Measurements from ENCODE around the gene EXD3. TPM values are rescaled to one million over a fixed set of nuclear protein-coding genes. Genes with fewer than 3 reads are reported as not detected.
"Not testable (repeated sequence)": the region's sequence is repeated elsewhere in the genome, so short reads cannot be mapped to it uniquely, and the experiment has no call there.

Gene EXD3
- total and polyA plus RNA-seq, 2 donors, result 7.5 to 12.0 TPM

- no peak overlapping the region for H3K4me3 ChIP-seq (ENCODE audit: low read depth, low read length)
- H3K4me1 ChIP-seq (ENCODE audit: insufficient read depth), result no peaks in the 10 kb centered on the region
- no peak for DNase-seq (ENCODE audit: extremely low spot score)
- no peak overlapping the region for H3K27ac ChIP-seq (ENCODE audit: low read depth)
- WGBS, result 64% methylated on average over 30 of the region's 30 CpGs
- H3K36me3 ChIP-seq (ENCODE audit: insufficient read depth), result no peaks in the 10 kb centered on the region
Observed at GRCh38 chr9:137454597-137455358, 31.8 kb upstream of the EXD3 start.

DNA sequence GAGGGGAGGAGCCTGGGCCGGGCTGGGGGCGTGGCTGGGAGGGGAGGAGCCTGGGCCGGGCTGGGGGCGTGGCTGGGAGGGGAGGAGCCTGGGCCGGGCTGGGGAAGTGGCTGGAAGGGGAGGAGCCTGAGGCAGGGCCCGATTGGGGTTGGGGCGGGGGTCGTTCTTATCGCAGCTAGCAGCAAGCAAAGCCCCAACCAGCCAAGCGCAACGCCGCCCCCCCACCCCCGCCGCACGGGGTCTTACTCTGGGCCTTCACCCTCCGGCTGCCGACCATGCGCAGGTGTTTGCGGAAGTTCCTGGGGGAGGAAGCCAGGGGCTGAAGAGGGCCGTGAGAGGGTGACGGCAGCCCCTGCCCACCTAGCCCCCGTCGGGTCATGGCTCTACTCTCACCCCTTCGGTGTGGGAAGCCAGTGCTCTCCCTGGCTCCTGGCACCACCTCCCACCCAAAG, 31.2 kb upstream of the EXD3 start:
- Histone ChIP-seq H3K4me3 (ENCODE audit: low read depth, low read length) (peak overlapping the region; percentile 24), H3K4me1 (ENCODE audit: insufficient read depth) (no peaks in the 10 kb centered on the region), H3K36me3 (ENCODE audit: insufficient read depth) (no peaks in the 10 kb centered on the region), H3K27ac (ENCODE audit: low read depth) (no peak overlapping the region)
- DNase-seq (ENCODE audit: extremely low spot score), result no peak
- 27% methylated on average over 22 of the region's 24 CpGs for WGBS

GRCh38 chr9:137453643-137454081, 30.7 kb upstream of the EXD3 start:
- DNase-seq (ENCODE audit: extremely low spot score), result peak; percentile 64
- H3K4me3 ChIP-seq (ENCODE audit: low read depth, low read length), result peak overlapping the region; percentile 4
- H3K36me3 ChIP-seq (ENCODE audit: insufficient read depth), result no peaks in the 10 kb centered on the region
- H3K27ac ChIP-seq (ENCODE audit: low read depth), result no peak overlapping the region
- no peaks in the 10 kb centered on the region for H3K4me1 ChIP-seq (ENCODE audit: insufficient read depth)
- WGBS, result 26% methylated on average over 25 of the region's 25 CpGs

DNA sequence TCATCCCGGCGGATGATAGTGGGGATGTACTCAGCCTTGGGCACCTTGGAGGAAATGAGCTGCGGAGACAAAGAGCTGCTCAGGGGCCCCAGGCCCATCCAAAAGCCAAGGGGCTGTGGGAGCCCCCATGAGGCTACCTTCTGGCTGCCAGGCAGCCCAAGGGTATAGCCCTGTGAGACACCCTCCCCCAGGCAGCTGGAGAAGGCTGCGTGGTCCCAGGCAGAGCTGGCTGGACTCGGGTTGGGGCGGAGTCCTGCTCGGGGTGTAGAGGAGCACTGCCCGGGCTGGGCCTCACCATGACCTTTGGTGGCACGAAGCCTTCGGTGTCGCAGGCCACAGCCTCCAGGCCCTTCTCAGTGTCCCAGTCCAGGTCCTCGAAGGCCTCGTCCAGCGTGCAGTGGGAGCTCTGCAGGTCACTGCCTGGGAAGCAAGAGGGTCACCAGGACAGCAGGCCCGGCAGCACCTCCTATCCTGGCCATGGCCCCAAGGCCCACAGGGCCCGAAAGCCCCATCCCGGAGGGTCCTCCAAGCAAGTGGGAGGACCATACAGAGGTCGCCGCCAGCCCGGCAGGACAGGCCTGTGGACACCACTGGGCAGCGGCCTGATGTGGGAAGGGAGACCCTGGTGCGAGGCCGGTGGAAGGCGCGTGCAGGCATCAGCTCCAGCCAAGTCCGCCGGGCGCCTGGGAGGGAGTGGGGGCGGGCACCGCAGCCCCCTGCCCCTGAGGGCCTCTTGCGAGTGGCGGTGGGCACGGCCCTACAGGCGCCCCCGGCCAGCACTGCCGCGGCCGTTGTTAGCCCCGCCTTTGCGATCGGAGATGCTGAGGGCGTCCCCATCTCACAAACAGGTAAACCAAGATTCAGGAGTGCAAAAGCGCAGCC, 30.0 kb upstream of the EXD3 start:
- H3K4me1 ChIP-seq (ENCODE audit: insufficient read depth), result no peaks in the 10 kb centered on the region
- 86% methylated on average over 43 of the region's 43 CpGs for WGBS
- DNase-seq (ENCODE audit: extremely low spot score), result no peak
- H3K36me3 ChIP-seq (ENCODE audit: insufficient read depth), result no peaks in the 10 kb centered on the region
- no peak overlapping the region for H3K27ac ChIP-seq (ENCODE audit: low read depth)
- H3K4me3 ChIP-seq (ENCODE audit: low read depth, low read length), result no peak overlapping the region

- H3K4me1 ChIP-seq (ENCODE audit: insufficient read depth), result no peaks in the 10 kb centered on the region
- H3K36me3 ChIP-seq (ENCODE audit: insufficient read depth), result no peaks in the 10 kb centered on the region
- no peak overlapping the region for H3K27ac ChIP-seq (ENCODE audit: low read depth)
- 96% methylated on average over 17 of the region's 17 CpGs for WGBS
- H3K4me3 ChIP-seq (ENCODE audit: low read depth, low read length), result no peak overlapping the region
- no peak for DNase-seq (ENCODE audit: extremely low spot score)
Observed at GRCh38 chr9:137452006-137452760, 29.2 kb upstream of the EXD3 start.

- H3K4me1 ChIP-seq (ENCODE audit: insufficient read depth); H3K4me3 ChIP-seq (ENCODE audit: low read depth, low read length); H3K27ac ChIP-seq (ENCODE audit: low read depth); H3K36me3 ChIP-seq (ENCODE audit: insufficient read depth); DNase-seq (ENCODE audit: extremely low spot score): not testable (repeated sequence)
- WGBS, result 95% methylated on average over 18 of the region's 31 CpGs
Observed at GRCh38 chr9:137451264-137452005, 28.5 kb upstream of the EXD3 start.

- not testable (repeated sequence) for H3K4me1 ChIP-seq (ENCODE audit: insufficient read depth); H3K4me3 ChIP-seq (ENCODE audit: low read depth, low read length); H3K27ac ChIP-seq (ENCODE audit: low read depth); H3K36me3 ChIP-seq (ENCODE audit: insufficient read depth); DNase-seq (ENCODE audit: extremely low spot score)
- 89% methylated on average over 22 of the region's 24 CpGs for WGBS
Observed at GRCh38 chr9:137450539-137451222, 27.7 kb upstream of the EXD3 start.

GRCh38 chr9:137449931-137450538, 27.1 kb upstream of the EXD3 start:
- DNase-seq (ENCODE audit: extremely low spot score), result no peak
- Histone ChIP-seq H3K36me3 (ENCODE audit: insufficient read depth) (no peaks in the 10 kb centered on the region), H3K27ac (ENCODE audit: low read depth) (no peak overlapping the region), H3K4me1 (ENCODE audit: insufficient read depth) (no peaks in the 10 kb centered on the region), H3K4me3 (ENCODE audit: low read depth, low read length) (no peak overlapping the region)
- WGBS, result 86% methylated on average over 18 of the region's 18 CpGs

DNA sequence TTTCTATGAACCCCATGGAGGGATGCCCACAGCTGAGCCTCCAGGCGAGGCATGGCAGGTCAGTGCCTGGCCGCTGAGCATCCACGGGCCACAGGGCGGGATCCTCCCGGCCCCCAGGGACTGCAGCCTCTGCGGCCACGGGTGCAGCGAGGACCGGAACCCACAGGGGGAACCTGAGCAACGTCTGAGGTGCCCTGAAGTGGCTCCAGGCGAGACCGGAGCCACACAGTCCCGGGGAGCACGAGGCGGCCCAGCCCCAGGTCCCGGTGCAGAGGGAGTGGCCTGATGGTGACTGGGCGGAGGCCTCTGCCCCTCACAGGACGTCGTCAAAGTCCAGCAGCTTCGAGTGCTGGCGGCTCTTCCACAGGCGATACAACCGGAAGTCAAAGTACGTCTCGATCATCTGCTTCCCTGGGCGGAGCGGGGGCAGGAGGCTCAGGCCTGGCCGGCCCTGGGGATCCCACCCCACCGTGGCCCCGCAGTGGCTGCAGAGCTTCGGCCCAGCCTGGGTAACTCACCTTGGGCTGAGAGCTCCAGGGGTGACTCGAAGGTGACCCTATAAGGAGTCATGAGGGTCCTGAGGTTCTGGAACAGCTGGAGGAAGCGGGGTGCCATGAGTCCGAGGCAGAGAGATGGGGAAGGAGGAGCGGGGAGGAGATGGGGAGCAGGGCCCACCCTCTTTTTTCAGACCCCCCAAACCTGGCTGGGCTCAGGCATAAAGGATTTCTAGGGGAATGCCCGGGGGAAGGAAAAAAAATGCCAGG, 26.3 kb upstream of the EXD3 start:
- 86% methylated on average over 36 of the region's 36 CpGs for WGBS
- H3K4me1 ChIP-seq (ENCODE audit: insufficient read depth), result no peaks in the 10 kb centered on the region
- H3K4me3 ChIP-seq (ENCODE audit: low read depth, low read length), result no peak overlapping the region
- DNase-seq (ENCODE audit: extremely low spot score), result no peak
- H3K27ac ChIP-seq (ENCODE audit: low read depth), result no peak overlapping the region
- H3K36me3 ChIP-seq (ENCODE audit: insufficient read depth), result no peaks in the 10 kb centered on the region

DNA sequence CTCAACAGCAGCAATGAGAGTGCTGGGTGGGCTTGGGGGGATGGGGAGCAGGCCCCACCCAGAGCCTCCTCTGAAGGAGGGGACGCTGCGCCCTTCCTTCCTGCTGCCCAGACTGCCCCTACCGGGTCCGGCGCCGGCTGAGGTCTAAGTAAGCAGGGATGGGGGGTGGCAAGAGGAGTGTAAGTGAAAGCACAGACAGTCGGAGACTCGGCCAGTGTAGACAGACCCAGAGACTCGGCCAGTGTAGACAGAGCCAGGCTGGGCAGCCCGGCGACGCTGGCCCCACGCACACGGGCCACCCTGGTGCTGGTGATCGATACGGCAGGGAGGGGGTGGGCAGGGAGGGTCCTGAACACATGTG, 25.6 kb upstream of the EXD3 start:
- Histone ChIP-seq H3K4me1 (ENCODE audit: insufficient read depth) (no peaks in the 10 kb centered on the region), H3K4me3 (ENCODE audit: low read depth, low read length) (no peak overlapping the region), H3K36me3 (ENCODE audit: insufficient read depth) (no peaks in the 10 kb centered on the region), H3K27ac (ENCODE audit: low read depth) (no peak overlapping the region)
- WGBS, result 90% methylated on average over 16 of the region's 16 CpGs
- DNase-seq (ENCODE audit: extremely low spot score), result no peak

DNA sequence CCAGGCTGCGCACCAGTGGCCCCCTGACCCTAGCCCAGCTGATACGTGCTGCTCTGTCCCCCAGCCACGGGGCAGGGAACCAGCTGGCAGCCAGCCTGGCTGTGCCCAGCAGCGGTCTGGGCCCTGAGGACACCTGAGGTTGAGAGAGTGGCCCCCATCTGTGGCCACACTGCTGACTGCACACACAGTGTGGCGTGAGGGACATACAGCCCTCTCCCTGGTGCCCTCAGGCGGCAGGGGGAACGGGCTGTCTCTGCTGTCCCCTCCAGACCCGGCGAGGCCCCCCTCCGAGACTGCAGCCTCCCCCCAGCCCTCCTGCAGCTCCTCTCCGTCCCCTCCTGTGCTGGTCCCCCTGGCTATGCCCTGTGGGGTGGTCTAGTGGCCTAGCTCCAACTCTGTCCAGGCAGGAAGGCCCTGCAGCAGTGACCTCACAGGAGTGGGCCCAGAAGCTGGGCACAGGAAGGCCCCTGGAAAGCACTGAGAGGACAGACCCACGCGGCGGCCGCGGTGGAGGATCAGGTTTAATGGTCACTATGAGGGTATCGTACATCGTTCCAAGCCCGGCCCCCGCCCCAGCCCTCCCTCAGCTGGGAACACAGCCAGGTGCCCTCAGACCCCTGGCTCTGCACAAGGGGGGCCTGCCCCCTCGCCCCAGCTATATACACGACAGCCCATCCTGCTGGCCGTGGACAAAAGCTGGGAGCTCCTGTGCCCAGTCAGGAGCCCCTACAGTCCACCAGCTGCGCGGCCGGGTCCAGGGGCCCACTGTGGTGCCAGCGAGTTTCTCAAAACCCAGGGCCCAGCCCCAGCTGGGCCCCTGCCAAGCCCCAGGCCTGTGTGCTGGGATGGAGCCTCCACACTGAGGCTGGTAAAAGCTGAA, 25.0 kb upstream of the EXD3 start:
- no peak for DNase-seq (ENCODE audit: extremely low spot score)

More for the DNA sequence above, 25.0 kb upstream of the EXD3 start:
- H3K36me3 ChIP-seq (ENCODE audit: insufficient read depth), result no peaks in the 10 kb centered on the region
- H3K4me1 ChIP-seq (ENCODE audit: insufficient read depth), result no peaks in the 10 kb centered on the region
- WGBS, result 75% methylated on average over 27 of the region's 27 CpGs
- H3K27ac ChIP-seq (ENCODE audit: low read depth), result no peak overlapping the region
- H3K4me3 ChIP-seq (ENCODE audit: low read depth, low read length), result no peak overlapping the region

All from urinary bladder (tissue), 4 donors.